ENCODE measurements around the gene CREB1. TPM values are rescaled to one million over a fixed set of nuclear protein-coding genes. Genes with fewer than 3 reads are reported as not detected.

Gene CREB1
- polyA plus RNA-seq, 1 of the 3 experiments (the other 2 are of a cell fraction): 14.5 TPM

DNA sequence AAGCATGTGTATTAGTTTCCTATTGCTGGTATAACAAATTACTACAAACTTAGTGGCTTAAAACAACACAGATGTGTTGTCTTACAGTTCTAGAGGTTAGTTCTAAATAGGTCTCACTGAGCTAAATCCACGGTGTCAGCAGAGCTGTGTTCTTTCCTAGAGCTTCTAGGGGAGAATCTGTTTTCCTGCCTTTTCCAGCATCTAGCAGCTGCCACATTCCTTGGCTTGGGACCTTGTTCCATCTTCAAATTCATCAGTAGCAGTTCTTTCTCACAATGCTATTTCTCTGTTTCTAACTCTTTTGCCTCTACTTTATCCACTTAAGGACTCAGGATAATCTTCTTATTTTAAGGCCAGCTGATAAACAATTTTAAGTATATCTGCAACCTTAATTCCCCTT lies 32.2 kb upstream of the CREB1 start (continued):
- TF ChIP-seq TAF1 (IDR thresholded peaks at IDR 0.05; ENCODE audit: borderline replicate concordance, low read depth, low read length): no peak
- no peak for TF ChIP-seq MAX (IDR thresholded peaks at IDR 0.05; ENCODE audit: low read depth)
- TF ChIP-seq RFX5 (IDR thresholded peaks at IDR 0.05; ENCODE audit: low read length): no peak
- no peak for TF ChIP-seq TCF12 (IDR thresholded peaks at IDR 0.05)
- TF ChIP-seq, protein P1, sequence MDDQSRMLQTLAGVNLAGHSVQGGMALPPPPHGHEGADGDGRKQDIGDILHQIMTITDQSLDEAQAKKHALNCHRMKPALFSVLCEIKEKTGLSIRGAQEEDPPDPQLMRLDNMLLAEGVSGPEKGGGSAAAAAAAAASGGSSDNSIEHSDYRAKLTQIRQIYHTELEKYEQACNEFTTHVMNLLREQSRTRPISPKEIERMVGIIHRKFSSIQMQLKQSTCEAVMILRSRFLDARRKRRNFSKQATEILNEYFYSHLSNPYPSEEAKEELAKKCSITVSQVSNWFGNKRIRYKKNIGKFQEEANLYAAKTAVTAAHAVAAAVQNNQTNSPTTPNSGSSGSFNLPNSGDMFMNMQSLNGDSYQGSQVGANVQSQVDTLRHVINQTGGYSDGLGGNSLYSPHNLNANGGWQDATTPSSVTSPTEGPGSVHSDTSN (IDR thresholded peaks at IDR 0.05): no peak
- no peak for TF ChIP-seq GABPA (IDR thresholded peaks at IDR 0.05; ENCODE audit: low read depth)
- TF ChIP-seq RCOR1 (IDR thresholded peaks at IDR 0.05; ENCODE audit: low read length): no peak

- no peak overlapping the region; the same call in 1 of the 2 replicates for H2AFZ ChIP-seq (ENCODE audit: low read depth)
- ChIA-PET POLR2A (no interaction called here), CTCF (interaction anchor here (0.6 kb wide), 1 partner anchor 13 kb away, joined by 3 read pairs; no protein-coding TSS in a partner anchor)
- H3F3A ChIP-seq (replicated peaks; ENCODE audit: insufficient read depth): no peaks in the 10 kb centered on the region
- no peak for DNase-seq
- no peak overlapping the region for H3K4me3 ChIP-seq (ENCODE audit: low read depth in 2 of 2, low read length in 1 of 2)
- H4K20me1 ChIP-seq (ENCODE audit: insufficient read depth): no peaks in the 10 kb centered on the region
- no peaks in the 10 kb centered on the region for H3K79me2 ChIP-seq (ENCODE audit: insufficient read depth)
- 95% methylated on average over 4 of the region's 4 CpGs for WGBS (ENCODE audit: low lambda C conversion rate)
- no peaks in the 10 kb centered on the region for H3K36me3 ChIP-seq (replicated peaks in 1 of 2; ENCODE audit: control insufficient read depth in 1 of 2, insufficient read depth in 2 of 2, low read length in 1 of 2)
- H3K9me3 ChIP-seq: no peaks in the 10 kb centered on the region
- no peak overlapping the region for H3K4me2 ChIP-seq
- H3K9me2 ChIP-seq: no peaks in the 10 kb centered on the region
- no peaks in the 10 kb centered on the region for H3K27me3 ChIP-seq (ENCODE audit: insufficient read depth)
- TF ChIP-seq FOXJ3 (CRISPR knock-in tag; IDR thresholded peaks at IDR 0.05) (no peak), MXI1 (IDR thresholded peaks at IDR 0.05; ENCODE audit: low read depth, low read length) (no peak), ELF1 (IDR thresholded peaks at IDR 0.05) (no peak), GABPA (IDR thresholded peaks at IDR 0.05; ENCODE audit: low read depth) (no peak), FOXM1 (IDR thresholded peaks at IDR 0.05; ENCODE audit: low read depth) (no peak), NRF1 (IDR thresholded peaks at IDR 0.05; ENCODE audit: low read depth, low read length) (no peak)
- TF ChIP-seq, protein P2, sequence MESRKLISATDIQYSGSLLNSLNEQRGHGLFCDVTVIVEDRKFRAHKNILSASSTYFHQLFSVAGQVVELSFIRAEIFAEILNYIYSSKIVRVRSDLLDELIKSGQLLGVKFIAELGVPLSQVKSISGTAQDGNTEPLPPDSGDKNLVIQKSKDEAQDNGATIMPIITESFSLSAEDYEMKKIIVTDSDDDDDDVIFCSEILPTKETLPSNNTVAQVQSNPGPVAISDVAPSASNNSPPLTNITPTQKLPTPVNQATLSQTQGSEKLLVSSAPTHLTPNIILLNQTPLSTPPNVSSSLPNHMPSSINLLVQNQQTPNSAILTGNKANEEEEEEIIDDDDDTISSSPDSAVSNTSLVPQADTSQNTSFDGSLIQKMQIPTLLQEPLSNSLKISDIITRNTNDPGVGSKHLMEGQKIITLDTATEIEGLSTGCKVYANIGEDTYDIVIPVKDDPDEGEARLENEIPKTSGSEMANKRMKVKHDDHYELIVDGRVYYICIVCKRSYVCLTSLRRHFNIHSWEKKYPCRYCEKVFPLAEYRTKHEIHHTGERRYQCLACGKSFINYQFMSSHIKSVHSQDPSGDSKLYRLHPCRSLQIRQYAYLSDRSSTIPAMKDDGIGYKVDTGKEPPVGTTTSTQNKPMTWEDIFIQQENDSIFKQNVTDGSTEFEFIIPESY (IDR thresholded peaks at IDR 0.05; ENCODE audit: borderline replicate concordance, low read depth): no peak
- H3K27ac ChIP-seq (ENCODE audit: low read depth in 2 of 2, low read length in 1 of 2): no peak overlapping the region
- no peak overlapping the region for H3K9ac ChIP-seq
- H3K4me1 ChIP-seq (ENCODE audit: control insufficient read depth in 1 of 2, insufficient read depth in 2 of 2, low read depth in 1 of 2, low read length in 1 of 2): peaks cover 2 to 3% of the 10 kb centered on the region in 2 experiments; a peak in 2 of 4 replicates
These were observed 31.3 kb upstream of the CREB1 start for GRCh38 chr2:207498427-207498826.

DNA sequence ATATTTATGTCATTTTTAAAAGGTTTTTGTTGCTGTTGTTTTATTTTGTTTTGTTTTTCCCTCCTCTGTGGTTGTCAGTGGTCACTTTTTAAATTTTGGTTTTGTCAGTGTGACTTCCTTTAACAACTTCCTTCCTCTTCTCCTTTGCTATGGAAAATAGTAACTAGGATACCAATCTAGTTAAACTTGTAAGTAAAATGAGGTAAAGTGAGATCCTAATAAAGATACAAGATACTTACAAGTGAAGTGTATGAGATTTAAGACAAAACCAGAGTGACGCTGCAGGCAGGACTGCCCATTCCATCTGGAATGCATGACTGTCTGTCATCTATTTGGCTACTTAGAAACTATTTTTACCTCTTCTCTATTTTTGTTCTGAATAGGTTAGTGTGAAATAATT lies 30.6 kb upstream of the CREB1 start:
- H3K9ac ChIP-seq: no peak overlapping the region
- H3K4me1 ChIP-seq (ENCODE audit: control insufficient read depth in 1 of 2, insufficient read depth in 2 of 2, low read depth in 1 of 2, low read length in 1 of 2): peaks cover 3 to 7% of the 10 kb centered on the region in 2 experiments; a peak in 2 of 4 replicates
- H3F3A ChIP-seq (replicated peaks; ENCODE audit: insufficient read depth): no peaks in the 10 kb centered on the region
- H3K4me2 ChIP-seq: no peak overlapping the region
- no peaks in the 10 kb centered on the region for H3K79me2 ChIP-seq (ENCODE audit: insufficient read depth)
- no peak overlapping the region; the same call in 1 of the 2 replicates for H2AFZ ChIP-seq (ENCODE audit: low read depth)
- no peaks in the 10 kb centered on the region for H4K20me1 ChIP-seq (ENCODE audit: insufficient read depth)
- DNase-seq: no peak
- H3K36me3 ChIP-seq (replicated peaks in 1 of 2; ENCODE audit: control insufficient read depth in 1 of 2, insufficient read depth in 2 of 2, low read length in 1 of 2): no peaks in the 10 kb centered on the region
- WGBS (ENCODE audit: low lambda C conversion rate): 70% methylated on average over 1 of the region's 1 CpG
- CTCF ChIA-PET: interaction anchor here (0.9 kb wide), 1 partner anchor 25 kb away, joined by 3 read pairs; no protein-coding TSS in a partner anchor
- H3K27me3 ChIP-seq (ENCODE audit: insufficient read depth): no peaks in the 10 kb centered on the region
- no peak overlapping the region for H3K4me3 ChIP-seq (ENCODE audit: low read depth in 2 of 2, low read length in 1 of 2)
- POLR2A ChIA-PET: no interaction called here
- H3K9me2 ChIP-seq: no peaks in the 10 kb centered on the region
- no peak overlapping the region for H3K27ac ChIP-seq (ENCODE audit: low read depth in 2 of 2, low read length in 1 of 2)
- H3K9me3 ChIP-seq: no peaks in the 10 kb centered on the region
- TF ChIP-seq SMC3 (IDR thresholded peaks at IDR 0.05; ENCODE audit: low read depth, low read length) (no peak), RXRA (IDR thresholded peaks at IDR 0.05; ENCODE audit: borderline replicate concordance, low read depth) (no peak), USF1 (IDR thresholded peaks at IDR 0.05; ENCODE audit: borderline replicate concordance, low read depth) (no peak), GABPA (IDR thresholded peaks at IDR 0.05; ENCODE audit: low read depth) (no peak), MEF2A (IDR thresholded peaks at IDR 0.05; ENCODE audit: borderline replicate concordance, low read depth) (no peak), POLR2AphosphoS5 (IDR thresholded peaks at IDR 0.05; ENCODE audit: low read depth, low read length) (no peak), TCF12 (IDR thresholded peaks at IDR 0.05) (no peak), GATA2 (CRISPR knock-in tag; IDR thresholded peaks at IDR 0.05) (no peak), JUND (IDR thresholded peaks at IDR 0.05) (no peak)
- TF ChIP-seq, protein P3, sequence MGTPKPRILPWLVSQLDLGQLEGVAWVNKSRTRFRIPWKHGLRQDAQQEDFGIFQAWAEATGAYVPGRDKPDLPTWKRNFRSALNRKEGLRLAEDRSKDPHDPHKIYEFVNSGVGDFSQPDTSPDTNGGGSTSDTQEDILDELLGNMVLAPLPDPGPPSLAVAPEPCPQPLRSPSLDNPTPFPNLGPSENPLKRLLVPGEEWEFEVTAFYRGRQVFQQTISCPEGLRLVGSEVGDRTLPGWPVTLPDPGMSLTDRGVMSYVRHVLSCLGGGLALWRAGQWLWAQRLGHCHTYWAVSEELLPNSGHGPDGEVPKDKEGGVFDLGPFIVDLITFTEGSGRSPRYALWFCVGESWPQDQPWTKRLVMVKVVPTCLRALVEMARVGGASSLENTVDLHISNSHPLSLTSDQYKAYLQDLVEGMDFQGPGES (IDR thresholded peaks at IDR 0.05; ENCODE audit: low read depth, low read length): no peak
- TF ChIP-seq, protein P4, sequence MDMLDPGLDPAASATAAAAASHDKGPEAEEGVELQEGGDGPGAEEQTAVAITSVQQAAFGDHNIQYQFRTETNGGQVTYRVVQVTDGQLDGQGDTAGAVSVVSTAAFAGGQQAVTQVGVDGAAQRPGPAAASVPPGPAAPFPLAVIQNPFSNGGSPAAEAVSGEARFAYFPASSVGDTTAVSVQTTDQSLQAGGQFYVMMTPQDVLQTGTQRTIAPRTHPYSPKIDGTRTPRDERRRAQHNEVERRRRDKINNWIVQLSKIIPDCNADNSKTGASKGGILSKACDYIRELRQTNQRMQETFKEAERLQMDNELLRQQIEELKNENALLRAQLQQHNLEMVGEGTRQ (IDR thresholded peaks at IDR 0.05; ENCODE audit: borderline replicate concordance, low read depth, low read length): no peak

Data from SK-N-SH (cell line).